GM12865 (cell line): ENCODE measurements around the gene DNAH9.

ENCODE experiments used
- DNase-seq: peaks from one replicate; pipeline ENCODE4 v3.0.0; 2010; ENCODE audit warnings: low read depth
- H3K4me3 ChIP-seq: 2 replicates; pipeline ENCODE4 v1.5.1; 2011; ENCODE audit warnings: mild to moderate bottlenecking, low read depth, low read length, control low read depth
- TF ChIP-seq, protein P1 (sequence below): IDR thresholded peaks from 2 replicates; pipeline ENCODE4 v1.5.1; 2011; ENCODE audit warnings: low read length, control low read depth, low read depth, inconsistent platforms; ENCODE audit not compliant: insufficient read depth; ENCODE audit errors: missing control alignments

DNAH9 gene

DNA sequence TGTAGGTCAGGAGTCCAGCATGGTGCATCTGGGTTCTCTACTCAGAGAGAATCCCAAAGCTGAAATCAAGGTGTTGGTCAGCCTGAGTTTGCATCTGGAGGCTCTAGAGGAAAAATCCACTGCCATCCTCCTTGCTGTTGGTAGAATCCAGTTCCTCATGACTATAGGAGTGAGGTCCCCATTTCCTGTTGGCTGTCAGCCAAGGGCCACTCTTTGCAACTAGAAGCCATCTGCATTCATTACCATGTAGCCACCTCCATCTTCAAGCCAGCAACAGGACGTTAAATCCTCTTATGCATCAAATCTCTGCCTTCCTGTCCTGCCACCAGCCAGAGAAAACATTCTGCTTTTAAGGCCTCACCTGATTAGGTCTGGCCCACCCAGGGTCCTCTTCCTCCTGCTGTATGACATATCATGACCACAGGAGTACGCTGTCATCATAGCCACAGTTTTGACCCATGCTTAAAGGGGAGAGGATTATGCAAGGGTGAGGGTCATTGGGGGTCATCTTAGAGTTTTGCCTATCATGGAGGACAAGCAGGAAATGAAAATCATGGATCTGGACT, 40.5 kb downstream of the DNAH9 start:
- no peak overlapping the region for H3K4me3 ChIP-seq
- DNase-seq = no peak
- TF ChIP-seq, protein P1, sequence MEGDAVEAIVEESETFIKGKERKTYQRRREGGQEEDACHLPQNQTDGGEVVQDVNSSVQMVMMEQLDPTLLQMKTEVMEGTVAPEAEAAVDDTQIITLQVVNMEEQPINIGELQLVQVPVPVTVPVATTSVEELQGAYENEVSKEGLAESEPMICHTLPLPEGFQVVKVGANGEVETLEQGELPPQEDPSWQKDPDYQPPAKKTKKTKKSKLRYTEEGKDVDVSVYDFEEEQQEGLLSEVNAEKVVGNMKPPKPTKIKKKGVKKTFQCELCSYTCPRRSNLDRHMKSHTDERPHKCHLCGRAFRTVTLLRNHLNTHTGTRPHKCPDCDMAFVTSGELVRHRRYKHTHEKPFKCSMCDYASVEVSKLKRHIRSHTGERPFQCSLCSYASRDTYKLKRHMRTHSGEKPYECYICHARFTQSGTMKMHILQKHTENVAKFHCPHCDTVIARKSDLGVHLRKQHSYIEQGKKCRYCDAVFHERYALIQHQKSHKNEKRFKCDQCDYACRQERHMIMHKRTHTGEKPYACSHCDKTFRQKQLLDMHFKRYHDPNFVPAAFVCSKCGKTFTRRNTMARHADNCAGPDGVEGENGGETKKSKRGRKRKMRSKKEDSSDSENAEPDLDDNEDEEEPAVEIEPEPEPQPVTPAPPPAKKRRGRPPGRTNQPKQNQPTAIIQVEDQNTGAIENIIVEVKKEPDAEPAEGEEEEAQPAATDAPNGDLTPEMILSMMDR = no peak

DNA sequence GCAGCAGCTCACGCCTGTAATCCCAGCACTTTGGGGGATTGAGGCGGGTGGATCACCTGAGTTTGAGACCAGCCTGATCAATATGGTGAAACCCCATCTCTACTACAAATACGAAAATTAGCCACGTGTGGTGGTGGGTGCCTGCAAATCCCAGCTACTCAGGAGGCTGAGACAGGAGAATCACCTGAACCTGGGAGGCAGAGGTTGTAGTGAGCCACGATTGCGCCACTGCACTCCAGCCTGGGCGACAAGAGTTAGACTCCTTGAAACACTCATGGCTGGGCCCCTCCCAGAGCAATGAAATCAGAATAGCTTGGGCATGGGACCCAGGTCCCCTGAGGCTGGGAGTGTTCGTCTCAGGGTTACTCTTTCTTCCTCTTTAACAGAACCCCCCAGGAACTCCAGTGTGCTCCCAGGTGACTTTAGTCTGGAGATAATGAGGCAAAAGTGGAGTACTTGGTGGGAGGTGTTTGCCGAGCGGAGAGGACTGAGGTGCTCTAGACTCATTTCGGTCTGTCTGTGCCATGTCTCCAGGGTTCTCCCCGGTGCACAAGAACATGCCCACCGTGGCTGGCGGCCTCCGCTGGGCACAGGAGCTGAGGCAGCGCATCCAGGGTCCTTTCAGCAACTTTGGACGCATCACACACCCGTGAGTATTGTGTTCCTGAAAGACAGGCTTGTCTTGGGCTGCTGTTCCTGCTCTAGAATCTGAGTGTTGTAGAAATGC, 41.6 kb downstream of the DNAH9 start:
- DNase-seq = no peak
- TF ChIP-seq, protein P1 = no peak
- no peak overlapping the region for H3K4me3 ChIP-seq

DNA sequence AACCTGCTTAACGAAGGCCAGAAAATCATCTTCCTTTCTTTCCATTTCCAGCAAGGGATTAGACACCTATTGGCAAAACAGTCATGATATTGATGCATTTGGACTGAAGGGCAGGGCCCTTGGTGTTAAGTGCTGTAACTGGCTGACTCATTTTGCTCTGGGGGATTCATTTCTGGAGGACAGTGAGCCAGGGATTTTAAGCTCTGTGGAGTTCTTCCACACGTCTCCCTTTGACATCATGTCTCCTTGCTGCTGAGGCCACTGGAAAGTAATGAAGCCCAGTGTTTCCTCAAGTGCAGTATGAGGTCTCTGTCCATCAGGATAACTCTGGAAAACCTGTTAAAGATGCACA, 42.2 kb downstream of the DNAH9 start:
- no peak overlapping the region for H3K4me3 ChIP-seq
- no peak for DNase-seq
- TF ChIP-seq, protein P1 = no peak

DNA sequence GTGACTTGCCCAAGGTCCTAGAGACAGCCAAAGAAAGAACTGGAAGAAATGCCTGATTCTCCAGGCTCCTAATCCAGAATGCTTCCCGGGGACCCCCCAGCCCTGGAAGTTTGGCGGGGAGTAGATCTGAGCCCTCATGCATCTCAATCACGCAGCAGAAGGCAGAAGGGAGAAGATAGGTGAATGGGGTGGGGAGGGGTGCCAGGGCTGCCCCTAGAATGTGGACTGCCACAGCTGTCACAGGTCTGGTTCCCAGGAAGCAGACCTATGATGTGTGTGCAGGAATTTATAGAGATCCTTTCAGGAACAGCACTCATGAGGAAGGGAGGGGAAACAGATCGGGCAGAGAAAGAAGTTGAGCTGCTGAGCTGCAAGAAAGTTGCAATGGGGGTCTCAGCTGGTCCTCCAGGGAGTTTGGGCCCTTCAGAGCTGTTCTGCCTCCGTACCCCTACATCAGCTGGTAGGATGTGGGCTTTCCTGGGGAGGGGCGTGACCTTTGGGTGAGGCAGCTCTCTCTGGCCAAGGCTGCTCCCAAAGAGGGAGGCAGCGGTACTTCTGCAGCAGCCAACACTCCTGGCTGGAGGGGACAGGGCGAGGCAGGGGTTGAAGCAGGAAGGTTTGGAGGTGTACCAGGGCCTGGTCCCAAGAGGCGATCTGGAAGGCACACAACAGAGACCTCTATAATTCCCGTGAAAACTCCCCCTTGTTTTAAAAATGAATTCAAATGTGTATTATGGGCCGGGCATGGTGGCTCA, 43.4 kb downstream of the DNAH9 start:
- TF ChIP-seq, protein P1 = no peak
- no peak overlapping the region for H3K4me3 ChIP-seq
- DNase-seq = no peak

DNA sequence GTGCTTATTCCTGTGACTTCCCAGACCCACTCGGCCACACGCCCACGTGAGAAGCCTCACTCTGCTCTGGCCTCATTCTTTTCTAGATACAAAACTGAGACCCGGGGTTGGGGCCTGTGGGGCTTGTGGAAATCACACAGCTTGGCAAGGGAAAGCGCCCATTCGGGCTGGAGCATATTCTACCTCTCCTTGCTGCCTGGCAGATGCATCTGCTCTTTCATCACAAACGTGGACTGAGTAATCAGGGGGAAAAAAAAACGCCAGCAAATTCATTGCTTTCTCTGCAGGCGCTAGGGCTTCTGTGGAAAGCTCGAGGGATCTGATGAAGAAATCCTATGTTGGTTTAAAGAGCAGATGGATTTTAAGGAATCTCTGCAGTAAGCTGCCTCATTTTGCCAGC, 44.4 kb downstream of the DNAH9 start:
- DNase-seq = no peak
- TF ChIP-seq, protein P1 = no peak
- no peak overlapping the region for H3K4me3 ChIP-seq

DNA sequence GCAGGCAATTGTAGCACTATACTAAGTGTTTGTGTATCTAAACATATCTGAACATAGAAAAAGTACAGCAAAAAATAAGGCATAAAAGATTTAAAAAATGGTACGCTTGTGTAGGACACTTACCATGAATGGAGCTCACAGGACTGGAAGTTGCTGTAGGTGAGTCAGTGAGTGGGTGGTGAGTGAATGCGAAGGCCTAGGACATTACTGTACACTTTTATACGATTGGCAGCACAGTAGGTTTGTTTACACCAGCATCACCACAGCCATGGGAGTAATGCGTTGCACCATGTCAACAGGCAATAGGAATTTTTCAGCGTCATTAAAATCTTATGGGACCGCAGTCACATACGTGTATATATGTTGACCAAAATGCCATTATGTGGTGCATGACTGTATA, 45.6 kb downstream of the DNAH9 start:
- TF ChIP-seq, protein P1 = no peak
- DNase-seq = no peak
- H3K4me3 ChIP-seq = no peak overlapping the region
